GM18507 (cell line): Measurements from ENCODE around the gene TMEM223.
"Not testable (repeated sequence)": the region's sequence is repeated elsewhere in the genome, so short reads cannot be mapped to it uniquely, and the experiment has no call there.

Experiments used
- DNase-seq: peaks from one replicate; pipeline ENCODE4 v3.0.0; 2011; ENCODE audit warnings: low read depth; ENCODE audit not compliant: insufficient read length; ENCODE audit errors: extremely low spot score
- FAIRE-seq: peaks from 2 replicates; lab custom pipeline; 2011; peaks lifted over from hg19 to GRCh38; lab: Jason Lieb, UNC

The TMEM223 gene

GRCh38 chr11:62804310-62805075 lies 12.7 kb upstream of the TMEM223 start:
- DNase-seq (no peak), FAIRE-seq (peak; percentile 47)

GRCh38 chr11:62801071-62801470 lies 9.3 kb upstream of the TMEM223 start:
- DNase-seq (no peak), FAIRE-seq (no peak)

- FAIRE-seq (no peak), DNase-seq (no peak)
Measured at GRCh38 chr11:62799486-62799885, 7.7 kb upstream of the TMEM223 start.

GRCh38 chr11:62796281-62796680 lies 4.5 kb upstream of the TMEM223 start:
- FAIRE-seq (no peak), DNase-seq (no peak)

- no peak for FAIRE-seq
- no peak for DNase-seq
Measured at GRCh38 chr11:62794201-62794775, 2.5 kb upstream of the TMEM223 start.

GRCh38 chr11:62792202-62792575 lies 383 bp upstream of the TMEM223 start:
- no peak for DNase-seq
- no peak for FAIRE-seq

- FAIRE-seq: no peak
- DNase-seq: no peak
Measured at GRCh38 chr11:62789576-62789975, 2.2 kb downstream of the TMEM223 start.

- FAIRE-seq: no peak
- no peak for DNase-seq
Measured at GRCh38 chr11:62788991-62789390, 2.8 kb downstream of the TMEM223 start.

- FAIRE-seq: peak; percentile 87
Measured at GRCh38 chr11:62787005-62787759, 4.6 kb downstream of the TMEM223 start, which contains the start of gene TMEM179B. TMEM179B (plus strand) TSS chr11:62787402; CDS start chr11:62787432, 30 bp downstream.

GRCh38 chr11:62786318-62787004 lies 5.3 kb downstream of the TMEM223 start:
- DNase-seq (peak; percentile 78), FAIRE-seq (peak; percentile 60)

More at GRCh38 chr11:62787005-62787759, 4.6 kb downstream of the TMEM223 start, which contains the start of gene TMEM179B:
- DNase-seq: peak; percentile 92

GRCh38 chr11:62782753-62783152 lies 9.1 kb downstream of the TMEM223 start:
- no peak for DNase-seq
- FAIRE-seq: no peak

GRCh38 chr11:62778441-62778840 lies 13.4 kb downstream of the TMEM223 start:
- DNase-seq (no peak), FAIRE-seq (no peak)

GRCh38 chr11:62777389-62777788 lies 14.4 kb downstream of the TMEM223 start:
- FAIRE-seq (no peak), DNase-seq (no peak)

- DNase-seq: no peak
- no peak for FAIRE-seq
Measured at GRCh38 chr11:62775646-62776045, 16.2 kb downstream of the TMEM223 start.

GRCh38 chr11:62774407-62774806 lies 17.4 kb downstream of the TMEM223 start:
- no peak for DNase-seq
- no peak for FAIRE-seq

GRCh38 chr11:62771144-62772021 lies 20.4 kb downstream of the TMEM223 start, which contains the start of gene TAF6L:
TAF6L (plus strand) TSS chr11:62771396; CDS start chr11:62775784, 4,388 bp downstream.
- FAIRE-seq (peak; percentile 90), DNase-seq (peak; percentile 77)

- no peak for DNase-seq
- FAIRE-seq: no peak
Measured at GRCh38 chr11:62770778-62771143, 21.0 kb downstream of the TMEM223 start.

GRCh38 chr11:62760867-62761227 lies 31.0 kb downstream of the TMEM223 start:
- DNase-seq, FAIRE-seq: not testable (repeated sequence)
